GM12878 (cell line): ENCODE data around the gene AFAP1L2. TPM values are rescaled to one million over a fixed set of nuclear protein-coding genes. Genes with fewer than 3 reads are reported as not detected.
A peak's percentile ranks its signal among the peaks of the same experiment; 100 is the strongest.

ENCODE experiments used
- ATF2 ChIP-seq: IDR thresholded peaks from 2 replicates; pipeline ENCODE4 v1.6.1; 2012; ENCODE audit warnings: low read length, inconsistent platforms
- ATF7 ChIP-seq: fragments of 450-650 bp; IDR thresholded peaks from 2 replicates; pipeline ENCODE4 v1.6.1; 2016; ENCODE audit warnings: low read depth, mild to moderate bottlenecking
- CEBPZ ChIP-seq: fragments of 150-350 bp; IDR thresholded peaks from 2 replicates; pipeline ENCODE4 v1.6.1; 2016; ENCODE audit warnings: low read depth, low read length
- E2F8 ChIP-seq: fragments of 450-650 bp; IDR thresholded peaks from 2 replicates; pipeline ENCODE4 v1.6.1; 2018; ENCODE audit warnings: mild to moderate bottlenecking, low read depth, moderate library complexity; ENCODE audit not compliant: partially characterized antibody
- GABPA ChIP-seq: IDR thresholded peaks from 2 replicates; pipeline ENCODE4 v1.6.1; 2014; ENCODE audit warnings: antibody characterized with exemption, low read depth, mild to moderate bottlenecking, inconsistent platforms
- KLF5 ChIP-seq: fragments of 450-650 bp; IDR thresholded peaks from 2 replicates; pipeline ENCODE4 v1.6.1; 2014; ENCODE audit warnings: mild to moderate bottlenecking; ENCODE audit not compliant: partially characterized antibody
- MLLT1 ChIP-seq: fragments of 450-650 bp; IDR thresholded peaks from 2 replicates; pipeline ENCODE4 v1.6.1; 2016; ENCODE audit warnings: mild to moderate bottlenecking
- MTA2 ChIP-seq: fragments of 450-650 bp; IDR thresholded peaks from 2 replicates; pipeline ENCODE4 v1.6.1; 2016; ENCODE audit warnings: low read depth, mild to moderate bottlenecking, moderate library complexity
- NFIC ChIP-seq: IDR thresholded peaks from 2 replicates; pipeline ENCODE4 v1.6.1; 2012; ENCODE audit warnings: low read depth, mild to moderate bottlenecking, inconsistent platforms, low read length, moderate library complexity
- POLR2A ChIP-seq: IDR thresholded peaks from 2 replicates; pipeline ENCODE4 v1.6.1; 2011; ENCODE audit warnings: low read depth, mild to moderate bottlenecking, low read length
- SIN3A ChIP-seq: IDR thresholded peaks from 2 replicates; pipeline ENCODE4 v1.6.1; 2012; ENCODE audit warnings: low read depth, low read length, improper control_type of control experiment
- SMC3 ChIP-seq: IDR thresholded peaks from 2 replicates; pipeline ENCODE4 v1.6.1; 2011; ENCODE audit warnings: low read length, improper control_type of control experiment, borderline replicate concordance
- STAT1 ChIP-seq: fragments of 450-650 bp; conservative IDR thresholded peaks from 2 replicates; pipeline ENCODE4 v1.6.1; 2014; ENCODE audit warnings: antibody characterized with exemption, mild to moderate bottlenecking
- SUZ12 ChIP-seq: fragments of 200-600 bp; sonication (generic); IDR thresholded peaks from one replicate; pipeline ENCODE4 v1.6.1; 2018; ENCODE audit warnings: antibody characterized with exemption, mild to moderate bottlenecking; ENCODE audit not compliant: unreplicated experiment
- TCF12 ChIP-seq: IDR thresholded peaks from 2 replicates; pipeline ENCODE4 v1.6.1; 2011; ENCODE audit warnings: low read depth, mild to moderate bottlenecking, low read length
- TCF3 ChIP-seq: IDR thresholded peaks from 2 replicates; pipeline ENCODE4 v1.6.1; 2012; ENCODE audit warnings: low read depth, mild to moderate bottlenecking, low read length, borderline replicate concordance; ENCODE audit not compliant: insufficient read depth
- TCF7 ChIP-seq: IDR thresholded peaks from 2 replicates; pipeline ENCODE4 v1.6.1; 2014; ENCODE audit warnings: antibody characterized with exemption, borderline replicate concordance
- ZNF622 ChIP-seq: fragments of 450-650 bp; IDR thresholded peaks from 2 replicates; pipeline ENCODE4 v1.6.1; 2017; ENCODE audit warnings: mild to moderate bottlenecking, inconsistent platforms
- polyA plus RNA-seq, 11 experiments: library from polyadenylated mRNA; depleted of rRNA in 4 of 11; unstranded in 6 of 11; stranded (reverse) in 5 of 11; fragments of >200 nt; fragmentation: Nextera tagmentation in 4 of 11; fragmentation: Illumina TruSeq in 1 of 11; extraction: Ambion mirVana in 4 of 11; extraction: Trizol in 1 of 11; gene quantifications; 1 replicate in 1 of 11; 2 replicates in 10 of 11; pipeline versions ENCODE4 v1.2.1 to v1.2.3, GENCODE V29; 2011 to 2016; ENCODE audit warnings: inconsistent platforms in 2 of 11, missing spikeins in 2 of 11, low read depth in 1 of 11
- total RNA-seq, 4 experiments: library from RNA; depleted of rRNA in 3 of 4; stranded (reverse); fragments of >200 nt in 3 of 4; fragmentation: Illumina TruSeq in 1 of 4; extraction: Trizol in 1 of 4; gene quantifications; 2 replicates each; pipeline versions ENCODE4 v1.2.1 to v1.2.3, GENCODE V29; 2013 to 2021
- TF ChIP-seq, protein P1 (sequence below): fragments of 450-650 bp; IDR thresholded peaks from 2 replicates; pipeline ENCODE4 v1.6.1; 2014; ENCODE audit warnings: mild to moderate bottlenecking
- TF ChIP-seq, protein P2 (sequence below): fragments of 150-350 bp; IDR thresholded peaks from 2 replicates; pipeline ENCODE4 v1.6.1; 2014; ENCODE audit warnings: mild to moderate bottlenecking, low read depth, low read length

The AFAP1L2 gene
- total and polyA plus RNA-seq, 10 of the 15 experiments (the other 5 are each of a cell fraction or from before 2014, with no cell fraction given) = 0.03 to 4.0 (median 0.34) TPM

DNA sequence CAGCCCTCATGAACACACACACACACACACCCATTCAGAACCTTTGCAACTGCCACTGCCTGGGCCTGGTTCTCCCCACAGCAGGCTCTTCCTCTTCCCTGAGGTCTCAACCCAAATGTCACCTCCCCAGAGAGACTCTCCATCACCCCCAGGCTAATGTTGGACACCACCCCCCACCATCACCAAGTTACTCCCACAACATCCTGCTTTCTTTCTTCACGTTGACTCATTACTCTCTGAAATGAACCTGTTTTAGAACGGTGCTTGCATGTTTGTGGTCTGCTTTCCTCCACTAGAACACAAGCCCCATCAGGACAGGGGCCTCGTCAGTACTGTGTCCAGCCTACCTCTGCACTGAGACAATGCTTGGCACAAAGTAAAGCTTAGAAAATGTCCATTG, 16.0 kb downstream of the AFAP1L2 start (continued):
- TF ChIP-seq CEBPZ (no peak), ZNF622 (no peak), MLLT1 (0 out of 2 replicates have a peak, but pooled peaks have one; percentile 46), TCF12 (peak; percentile 58; the same call in 1 of the 2 replicates), STAT1 (no peak), E2F8 (no peak), GABPA (no peak), TCF3 (no peak), POLR2A (no peak), MTA2 (no peak; the same call in 1 of the 2 replicates), SIN3A (no peak), SMC3 (no peak), TCF7 (no peak), NFIC (peak; percentile 84), SUZ12 (no peak), KLF5 (no peak), ATF2 (peak; percentile 85; the same call in 1 of the 2 replicates), ATF7 (0 out of 2 replicates have a peak, but pooled peaks have one; percentile 23)
- TF ChIP-seq, protein P1, sequence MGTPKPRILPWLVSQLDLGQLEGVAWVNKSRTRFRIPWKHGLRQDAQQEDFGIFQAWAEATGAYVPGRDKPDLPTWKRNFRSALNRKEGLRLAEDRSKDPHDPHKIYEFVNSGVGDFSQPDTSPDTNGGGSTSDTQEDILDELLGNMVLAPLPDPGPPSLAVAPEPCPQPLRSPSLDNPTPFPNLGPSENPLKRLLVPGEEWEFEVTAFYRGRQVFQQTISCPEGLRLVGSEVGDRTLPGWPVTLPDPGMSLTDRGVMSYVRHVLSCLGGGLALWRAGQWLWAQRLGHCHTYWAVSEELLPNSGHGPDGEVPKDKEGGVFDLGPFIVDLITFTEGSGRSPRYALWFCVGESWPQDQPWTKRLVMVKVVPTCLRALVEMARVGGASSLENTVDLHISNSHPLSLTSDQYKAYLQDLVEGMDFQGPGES = no peak
- TF ChIP-seq, protein P2, sequence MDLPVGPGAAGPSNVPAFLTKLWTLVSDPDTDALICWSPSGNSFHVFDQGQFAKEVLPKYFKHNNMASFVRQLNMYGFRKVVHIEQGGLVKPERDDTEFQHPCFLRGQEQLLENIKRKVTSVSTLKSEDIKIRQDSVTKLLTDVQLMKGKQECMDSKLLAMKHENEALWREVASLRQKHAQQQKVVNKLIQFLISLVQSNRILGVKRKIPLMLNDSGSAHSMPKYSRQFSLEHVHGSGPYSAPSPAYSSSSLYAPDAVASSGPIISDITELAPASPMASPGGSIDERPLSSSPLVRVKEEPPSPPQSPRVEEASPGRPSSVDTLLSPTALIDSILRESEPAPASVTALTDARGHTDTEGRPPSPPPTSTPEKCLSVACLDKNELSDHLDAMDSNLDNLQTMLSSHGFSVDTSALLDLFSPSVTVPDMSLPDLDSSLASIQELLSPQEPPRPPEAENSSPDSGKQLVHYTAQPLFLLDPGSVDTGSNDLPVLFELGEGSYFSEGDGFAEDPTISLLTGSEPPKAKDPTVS = no peak
